Common myeloid progenitor, CD34-positive (primary cell): ENCODE results near the gene RAB27A.

Source experiments
- CTCF ChIA-PET: fragments of 350-600 bp; sonication (Branson Sonifier 250); formaldehyde crosslinking; loops from one replicate; lab custom pipeline; 2021; ENCODE audit warnings: antibody characterized with exemption; lab: Charles Lee
- POLR2A ChIA-PET: fragments of 350-600 bp; sonication (Branson Sonifier 250); formaldehyde crosslinking; loops from one replicate; lab custom pipeline; 2021; ENCODE audit warnings: antibody characterized with exemption; lab: Charles Lee
- DNase-seq, 3 donors: peaks; one replicate each; pipeline versions ENCODE4 v3.0.0 to v3.0.0-alpha.2; 2013
- H3K27ac ChIP-seq, 2 experiments: 1 replicate in 1 of 2; 2 replicates in 1 of 2; pipeline ENCODE4 v1.7.0; 2013; ENCODE audit warnings: inconsistent platforms in 2 of 2, low read length in 2 of 2, mild to moderate bottlenecking in 2 of 2, low read depth in 1 of 2, moderate library complexity in 1 of 2; ENCODE audit not compliant: severe bottlenecking in 2 of 2, insufficient read depth in 1 of 2, poor library complexity in 1 of 2
- H3K27me3 ChIP-seq, 5 experiments: replicated peaks in 2 of 5; 1 replicate in 3 of 5; 2 replicates in 2 of 5; pipeline versions ENCODE4 v1.6.1 to v1.7.0; 2013; ENCODE audit warnings: low read length in 4 of 5, mild to moderate bottlenecking in 2 of 5, moderate library complexity in 2 of 5, inconsistent platforms in 1 of 5; ENCODE audit not compliant: insufficient read depth in 5 of 5, control insufficient read depth in 4 of 5
- H3K36me3 ChIP-seq, 4 experiments: 1 replicate in 2 of 4; 2 replicates in 2 of 4; pipeline versions ENCODE4 v1.6.1 to v1.7.0; 2013; ENCODE audit warnings: low read length in 3 of 4, control low read depth in 1 of 4, mild to moderate bottlenecking in 1 of 4; ENCODE audit not compliant: control insufficient read depth in 4 of 4, insufficient read depth in 4 of 4
- H3K4me1 ChIP-seq, 4 experiments: 1 replicate in 3 of 4; 2 replicates in 1 of 4; pipeline versions ENCODE4 v1.6.1 to v1.7.1; 2013; ENCODE audit warnings: low read length in 3 of 4, mild to moderate bottlenecking in 3 of 4, control low read depth in 1 of 4, inconsistent platforms in 1 of 4, moderate library complexity in 1 of 4; ENCODE audit not compliant: control insufficient read depth in 4 of 4, insufficient read depth in 4 of 4; ENCODE audit errors: control extremely low read depth in 1 of 4
- H3K4me3 ChIP-seq, 7 experiments: 1 replicate in 4 of 7; 2 replicates in 3 of 7; pipeline versions ENCODE4 v1.5.1 to v1.7.0; 2013; ENCODE audit warnings: mild to moderate bottlenecking in 7 of 7, low read length in 6 of 7, moderate library complexity in 6 of 7, inconsistent platforms in 2 of 7, low read depth in 2 of 7, control low read depth in 1 of 7; ENCODE audit not compliant: insufficient read depth in 4 of 7, control insufficient read depth in 1 of 7; ENCODE audit errors: extremely low read depth in 1 of 7
- H3K9me3 ChIP-seq, 5 experiments: 1 replicate in 4 of 5; 2 replicates in 1 of 5; pipeline versions ENCODE4 v1.6.1 to v1.7.1; 2013; ENCODE audit warnings: low read length in 4 of 5, mild to moderate bottlenecking in 2 of 5, inconsistent platforms in 1 of 5, low read depth in 1 of 5, moderate library complexity in 1 of 5; ENCODE audit not compliant: control insufficient read depth in 4 of 5, insufficient read depth in 2 of 5; ENCODE audit errors: control extremely low read depth in 1 of 5
- WGBS: methylation state at CpG from one replicate; pipeline ENCODE4 v1.1.5; 2013; ENCODE audit not compliant: insufficient coverage; 5-methylcytosine and 5-hydroxymethylcytosine counted together

Gene RAB27A

DNA sequence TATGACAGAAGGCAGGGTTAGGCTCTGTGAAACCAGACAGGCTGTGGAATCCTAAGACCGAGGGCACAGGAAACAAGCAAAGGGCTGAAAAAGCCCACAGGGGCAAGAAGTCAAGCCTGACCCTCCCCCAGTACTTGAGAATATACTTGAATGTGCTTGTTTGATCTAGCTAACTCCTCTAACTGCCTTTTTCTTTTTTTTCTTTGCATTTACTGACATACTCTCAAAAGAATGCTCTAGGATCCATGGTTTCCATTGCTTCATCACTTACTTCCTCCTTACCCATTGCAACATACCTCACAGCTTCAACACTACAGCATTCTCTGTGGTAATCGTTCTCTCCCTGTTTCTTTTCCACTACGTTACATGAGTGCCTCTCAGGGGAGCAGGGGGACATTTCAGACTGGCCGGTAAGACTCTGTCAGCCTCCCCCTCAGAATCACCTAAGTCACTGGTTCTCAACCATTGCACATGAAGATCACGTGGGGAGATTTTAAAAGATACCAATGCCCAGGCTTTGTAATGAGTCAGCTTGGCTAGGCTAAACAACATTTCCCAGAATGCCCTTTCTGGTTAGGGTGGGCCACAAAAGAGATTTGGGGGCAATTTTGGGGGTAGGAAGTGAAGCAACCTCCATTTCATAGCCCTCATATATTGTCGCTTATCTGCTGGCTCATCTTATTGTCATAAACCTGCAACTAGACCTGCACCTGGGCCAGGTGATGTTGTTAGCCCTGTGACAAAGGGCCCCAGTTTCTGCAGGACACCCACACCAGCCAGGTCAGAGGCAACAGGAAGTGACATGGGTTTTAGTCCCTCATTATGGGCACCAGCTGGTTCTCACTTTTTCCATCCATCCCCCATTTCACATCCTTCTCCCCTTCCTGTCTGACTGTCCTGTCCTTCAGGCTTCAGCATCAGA lies 68.3 kb downstream of the RAB27A start:
- 36% methylated on average over 6 of the region's 6 CpGs for WGBS
- no peaks in the 10 kb centered on the region for H3K9me3 ChIP-seq
- no peaks in the 10 kb centered on the region for H3K27me3 ChIP-seq
- H3K4me1 ChIP-seq, result peaks cover 34 to 72% (median 42%) of the 10 kb centered on the region in 4 experiments
- peak; percentile 51 to 81 (median 77) for DNase-seq
- H3K4me3 ChIP-seq, result peak overlapping the region in 2 of 7 experiments; percentile 37 to 46
- ChIA-PET CTCF (interaction anchor here (0.6 to 4.8 kb wide), 11 partner anchors 9 to 214 kb away, joined by 3 to 17 read pairs (median 3); partner anchors contain the start of genes PIGB and PIGBOS1), POLR2A (no interaction called here)
- no peak overlapping the region for H3K27ac ChIP-seq
- peaks cover 0 to 17% (median 4%) of the 10 kb centered on the region in 4 experiments for H3K36me3 ChIP-seq

GRCh38 chr15:55220606-55221005 lies 69.0 kb downstream of the RAB27A start:
- Histone ChIP-seq H3K4me3 (peak overlapping the region in 2 of 7 experiments; percentile 20 to 37), H3K36me3 (peaks cover 0 to 14% (median 3%) of the 10 kb centered on the region in 4 experiments), H3K4me1 (peaks cover 34 to 70% (median 42%) of the 10 kb centered on the region in 4 experiments), H3K27me3 (no peaks in the 10 kb centered on the region), H3K9me3 (no peaks in the 10 kb centered on the region), H3K27ac (no peak overlapping the region)
- DNase-seq, result no peak
- POLR2A ChIA-PET, result interaction anchor here (0.6 kb wide), 1 partner anchor 68 kb away, joined by 3 read pairs; no protein-coding TSS in a partner anchor
- CTCF ChIA-PET, result interaction anchor here (0.6 to 4.8 kb wide), 8 partner anchors 9 to 214 kb away, joined by 3 to 17 read pairs (median 4); no protein-coding TSS in a partner anchor

GRCh38 chr15:55218056-55218455 lies 71.6 kb downstream of the RAB27A start:
- DNase-seq, result no peak
- no peak overlapping the region for H3K27ac ChIP-seq
- WGBS, result 100% methylated on average over 1 of the region's 2 CpGs
- POLR2A ChIA-PET, result interaction anchor here (0.5 to 0.6 kb wide), 2 partner anchors 80 to 547 kb away, joined by 3 read pairs; no protein-coding TSS in a partner anchor
- no peak overlapping the region for H3K4me3 ChIP-seq
- peaks cover 22 to 46% (median 26%) of the 10 kb centered on the region in 4 experiments for H3K4me1 ChIP-seq
- H3K36me3 ChIP-seq, result peaks cover 0 to 14% (median 0%) of the 10 kb centered on the region in 4 experiments
- no peaks in the 10 kb centered on the region for H3K9me3 ChIP-seq
- CTCF ChIA-PET, result interaction anchor here (0.6 to 4.8 kb wide), 14 partner anchors 10 to 222 kb away, joined by 3 to 54 read pairs (median 6); partner anchors contain the start of genes CCPG1 and PIERCE2
- no peaks in the 10 kb centered on the region for H3K27me3 ChIP-seq

GRCh38 chr15:55204464-55204863 lies 85.1 kb downstream of the RAB27A start:
- POLR2A ChIA-PET, result no interaction called here
- no peak for DNase-seq
- Histone ChIP-seq H3K4me1 (peaks cover 0 to 6% (median 0%) of the 10 kb centered on the region in 4 experiments), H3K4me3 (no peak overlapping the region), H3K27ac (no peak overlapping the region), H3K9me3 (peaks cover 0 to under 1% (median 0%) of the 10 kb centered on the region in 5 experiments), H3K36me3 (peaks cover 0 to 20% (median 6%) of the 10 kb centered on the region in 4 experiments), H3K27me3 (no peaks in the 10 kb centered on the region)
- CTCF ChIA-PET, result interaction anchor here (0.9 to 1.6 kb wide), 2 partner anchors 12 to 235 kb away, joined by 3 to 6 read pairs; no protein-coding TSS in a partner anchor
- 100% methylated on average over 2 of the region's 4 CpGs for WGBS

DNA sequence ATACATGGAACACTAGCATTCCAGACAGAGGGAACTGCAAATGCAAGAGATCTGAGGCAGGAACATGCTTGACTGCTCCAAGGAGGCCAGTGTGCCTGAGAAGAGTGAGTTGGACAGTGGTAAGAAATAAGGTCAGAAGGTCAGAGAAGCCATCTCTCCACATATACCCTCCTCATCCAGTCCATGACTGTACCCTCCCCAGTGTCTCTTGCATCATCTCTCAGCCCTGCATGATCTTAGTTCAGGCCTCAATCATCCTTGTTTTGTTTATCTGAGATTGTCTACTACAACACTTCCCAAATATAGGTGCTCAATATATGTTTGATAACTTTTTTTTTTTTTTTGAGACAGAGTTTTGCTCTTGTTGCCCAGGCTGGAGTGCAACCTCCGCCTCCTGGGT lies 87.4 kb downstream of the RAB27A start:
- H3K9me3 ChIP-seq, result peaks cover 0 to 4% (median 0%) of the 10 kb centered on the region in 5 experiments
- no CpG with 5 or more reads among the region's 1 CpG for WGBS
- CTCF ChIA-PET, result no interaction called here
- POLR2A ChIA-PET, result interaction anchor here (0.6 kb wide), 1 partner anchor 1403 kb away, joined by 3 read pairs; no protein-coding TSS in a partner anchor
- DNase-seq, result no peak
- no peak overlapping the region for H3K27ac ChIP-seq
- peaks cover 0 to 10% (median 8%) of the 10 kb centered on the region in 4 experiments for H3K4me1 ChIP-seq
- peaks cover 0 to 16% (median 6%) of the 10 kb centered on the region in 4 experiments for H3K36me3 ChIP-seq
- no peak overlapping the region for H3K4me3 ChIP-seq
- H3K27me3 ChIP-seq, result no peaks in the 10 kb centered on the region

GRCh38 chr15:55198706-55199105 lies 90.9 kb downstream of the RAB27A start:
- no peak for DNase-seq
- peaks cover 0 to 2% (median 0%) of the 10 kb centered on the region in 4 experiments for H3K36me3 ChIP-seq
- no peak overlapping the region for H3K27ac ChIP-seq
- ChIA-PET CTCF (interaction anchor here (1.0 to 1.5 kb wide), 2 partner anchors 7 to 9 kb away, joined by 3 read pairs; no protein-coding TSS in a partner anchor), POLR2A (no interaction called here)
- H3K27me3 ChIP-seq, result no peaks in the 10 kb centered on the region
- peaks cover 0 to 4% (median 0%) of the 10 kb centered on the region in 5 experiments for H3K9me3 ChIP-seq
- no peak overlapping the region for H3K4me3 ChIP-seq
- WGBS, result 100% methylated on average over 1 of the region's 3 CpGs
- H3K4me1 ChIP-seq, result peaks cover 15 to 35% (median 26%) of the 10 kb centered on the region in 4 experiments
